Measurements from ENCODE around the gene STAMBP.
"Not testable (repeated sequence)": the region's sequence is repeated elsewhere in the genome, so short reads cannot be mapped to it uniquely, and the experiment has no call there.

GRCh38 chr2:73783402-73783801, 45.4 kb upstream of the STAMBP start:
- TF ChIP-seq, protein P1, sequence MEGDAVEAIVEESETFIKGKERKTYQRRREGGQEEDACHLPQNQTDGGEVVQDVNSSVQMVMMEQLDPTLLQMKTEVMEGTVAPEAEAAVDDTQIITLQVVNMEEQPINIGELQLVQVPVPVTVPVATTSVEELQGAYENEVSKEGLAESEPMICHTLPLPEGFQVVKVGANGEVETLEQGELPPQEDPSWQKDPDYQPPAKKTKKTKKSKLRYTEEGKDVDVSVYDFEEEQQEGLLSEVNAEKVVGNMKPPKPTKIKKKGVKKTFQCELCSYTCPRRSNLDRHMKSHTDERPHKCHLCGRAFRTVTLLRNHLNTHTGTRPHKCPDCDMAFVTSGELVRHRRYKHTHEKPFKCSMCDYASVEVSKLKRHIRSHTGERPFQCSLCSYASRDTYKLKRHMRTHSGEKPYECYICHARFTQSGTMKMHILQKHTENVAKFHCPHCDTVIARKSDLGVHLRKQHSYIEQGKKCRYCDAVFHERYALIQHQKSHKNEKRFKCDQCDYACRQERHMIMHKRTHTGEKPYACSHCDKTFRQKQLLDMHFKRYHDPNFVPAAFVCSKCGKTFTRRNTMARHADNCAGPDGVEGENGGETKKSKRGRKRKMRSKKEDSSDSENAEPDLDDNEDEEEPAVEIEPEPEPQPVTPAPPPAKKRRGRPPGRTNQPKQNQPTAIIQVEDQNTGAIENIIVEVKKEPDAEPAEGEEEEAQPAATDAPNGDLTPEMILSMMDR (IDR thresholded peaks at IDR 0.05; ENCODE audit: low read depth, low read length), result not testable (repeated sequence)
- TF ChIP-seq MYC (IDR thresholded peaks at IDR 0.05; ENCODE audit: low read depth, low read length), result not testable (repeated sequence)

Measured in NB4 (cell line).